Naive thymus-derived CD4-positive, alpha-beta T cell (primary cell): ENCODE measurements around the gene TOP3B. TPM values are rescaled to one million over a fixed set of nuclear protein-coding genes. Genes with fewer than 3 reads are reported as not detected.

ENCODE experiments used
- polyA plus RNA-seq, 2 donors: library from polyadenylated mRNA; unstranded; fragments of 300-500 nt; fragmentation: Illumina TruSeq; gene quantifications; one replicate each; pipeline ENCODE4 v1.2.3, GENCODE V29; 2021
- total RNA-seq, 6 experiments: library from RNA in 5 of 6; stranded (reverse) in 5 of 6; gene quantifications; 1 replicate in 5 of 6; 2 replicates in 1 of 6; pipeline ENCODE4 v1.2.3 and lab custom pipeline; 2021 to 2026

TOP3B gene
- total and polyA plus RNA-seq, 7 experiments from 2014 or later: 8.4 to 80.5 (median 49.5) TPM

Other genes with a start within 250 kb of the TOP3B start
- 1 to 10 TPM; 2.5 to 9.5 (median 3.6) TPM for gene YPEL1, start 247.0 kb downstream of the TOP3B start, total RNA-seq
- gene YPEL1, start 247.0 kb downstream of the TOP3B start, polyA plus RNA-seq: 1 to 10 TPM; 1.5 TPM
- gene MAPK1, start 115.1 kb downstream of the TOP3B start, total RNA-seq: 100 to 1,000 TPM in 3 of 5 experiments, 10 to 100 TPM in 2; 68.9 to 120 (median 105) TPM
- gene MAPK1, start 115.1 kb downstream of the TOP3B start, polyA plus RNA-seq: 10 to 100 TPM; 58.3 to 59.4 TPM
- gene PPM1F, start 29.9 kb downstream of the TOP3B start, total RNA-seq: 10 to 100 TPM; 21.3 to 58.0 (median 27.8) TPM
- 10 to 100 TPM in 1 of 2 donors, 1 to 10 TPM in 1; 8.8 to 11.5 TPM for gene PPM1F, start 29.9 kb downstream of the TOP3B start, polyA plus RNA-seq